Tibial artery (tissue), 4 donors: ENCODE data around the gene RBFOX1.

ENCODE experiments used
- DNase-seq, 2 donors: peaks; one replicate each; pipeline ENCODE4 v3.0.0-alpha.2; 2019
- H3K27ac ChIP-seq, 2 donors: fragments of 200-600 bp; sonication (generic) in 1 of 2; 1 replicate in 1 of 2; 2 replicates in 1 of 2; pipeline ENCODE4 v1.5.1; 2018 to 2019; ENCODE audit warnings: mild to moderate bottlenecking in 1 of 2
- H3K27me3 ChIP-seq, 2 donors: fragments of 200-600 bp; sonication (generic) in 1 of 2; one replicate each; pipeline versions ENCODE4 v1.5.1 to v1.6.0; 2016 to 2019
- H3K36me3 ChIP-seq, 3 donors: fragments of 200-600 bp; sonication (generic) in 2 of 3; one replicate each; pipeline ENCODE4 v1.5.1; 2016 to 2019; ENCODE audit warnings: mild to moderate bottlenecking in 2 of 3
- H3K4me1 ChIP-seq, 4 donors: fragments of 200-600 bp; sonication (generic) in 2 of 4; 1 replicate in 3 of 4; 2 replicates in 1 of 4; pipeline ENCODE4 v1.5.1; 2016 to 2019
- H3K4me3 ChIP-seq, 2 donors: fragments of 200-600 bp; sonication (generic) in 1 of 2; 1 replicate in 1 of 2; 2 replicates in 1 of 2; pipeline ENCODE4 v1.5.1; 2018 to 2019; ENCODE audit warnings: mild to moderate bottlenecking in 2 of 2
- H3K9me3 ChIP-seq, 3 donors: fragments of 200-600 bp; sonication (generic) in 1 of 3; one replicate each; pipeline ENCODE4 v1.5.1; 2016 to 2019
- CTCF ChIP-seq, 2 experiments: fragments of 200-600 bp in 1 of 2; fragments of 450-650 bp in 1 of 2; IDR thresholded peaks; one replicate each; pipeline ENCODE4 v1.5.1; 2017 to 2019; ENCODE audit warnings: antibody characterized with exemption in 2 of 2, mild to moderate bottlenecking in 1 of 2, moderate library complexity in 1 of 2
- intact Hi-C: fragments of 100-400 bp; cut with DNase I; formaldehyde crosslinking; loops from one replicate; pipeline ENCODE4 v1.15.0; 2023; ENCODE audit warnings: low total_unique reads

RBFOX1 gene

GRCh38 chr16:7456211-7456610, 123.6 kb downstream of the RBFOX1 start:
- no peak for TF ChIP-seq CTCF (IDR thresholded peaks at IDR 0.05)

GRCh38 chr16:7458144-7458543, 125.5 kb downstream of the RBFOX1 start:
- no peaks in the 10 kb centered on the region for H3K36me3 ChIP-seq
- no peaks in the 10 kb centered on the region for H3K4me1 ChIP-seq
- no peak for DNase-seq
- no peak overlapping the region for H3K27ac ChIP-seq
- no peaks in the 10 kb centered on the region for H3K27me3 ChIP-seq
- no peak for TF ChIP-seq CTCF (IDR thresholded peaks at IDR 0.05)
- no peak overlapping the region for H3K4me3 ChIP-seq
- intact Hi-C loops: no loop called here
- H3K9me3 ChIP-seq: no peaks in the 10 kb centered on the region

More at GRCh38 chr16:7456211-7456610, 123.6 kb downstream of the RBFOX1 start:
- H3K4me3 ChIP-seq: no peak overlapping the region
- intact Hi-C loops: no loop called here
- H3K4me1 ChIP-seq: no peaks in the 10 kb centered on the region
- no peak overlapping the region for H3K27ac ChIP-seq
- no peaks in the 10 kb centered on the region for H3K9me3 ChIP-seq
- DNase-seq: no peak
- H3K27me3 ChIP-seq: no peaks in the 10 kb centered on the region
- H3K36me3 ChIP-seq: no peaks in the 10 kb centered on the region

- no peak for TF ChIP-seq CTCF (IDR thresholded peaks at IDR 0.05)
Measured at GRCh38 chr16:7470344-7470743, 137.7 kb downstream of the RBFOX1 start.

GRCh38 chr16:7471268-7471667, 138.6 kb downstream of the RBFOX1 start:
- no peak for DNase-seq
- H3K4me1 ChIP-seq: no peaks in the 10 kb centered on the region
- H3K4me3 ChIP-seq: no peak overlapping the region
- no peaks in the 10 kb centered on the region for H3K36me3 ChIP-seq
- no peaks in the 10 kb centered on the region for H3K9me3 ChIP-seq
- TF ChIP-seq CTCF (IDR thresholded peaks at IDR 0.05): no peak
- intact Hi-C loops: no loop called here
- H3K27ac ChIP-seq: no peak overlapping the region
- H3K27me3 ChIP-seq: no peaks in the 10 kb centered on the region

More at GRCh38 chr16:7470344-7470743, 137.7 kb downstream of the RBFOX1 start:
- no peaks in the 10 kb centered on the region for H3K9me3 ChIP-seq
- no peaks in the 10 kb centered on the region for H3K4me1 ChIP-seq
- DNase-seq: no peak
- H3K4me3 ChIP-seq: no peak overlapping the region
- intact Hi-C loops: no loop called here
- no peaks in the 10 kb centered on the region for H3K27me3 ChIP-seq
- no peak overlapping the region for H3K27ac ChIP-seq
- H3K36me3 ChIP-seq: no peaks in the 10 kb centered on the region

- no peak for TF ChIP-seq CTCF (IDR thresholded peaks at IDR 0.05)
- H3K27ac ChIP-seq: no peak overlapping the region
Measured at GRCh38 chr16:7482032-7482431, 149.4 kb downstream of the RBFOX1 start.

More at GRCh38 chr16:7482032-7482431, 149.4 kb downstream of the RBFOX1 start:
- intact Hi-C loops: no loop called here
- DNase-seq: no peak
- H3K4me3 ChIP-seq: no peak overlapping the region
- no peaks in the 10 kb centered on the region for H3K36me3 ChIP-seq
- H3K9me3 ChIP-seq: no peaks in the 10 kb centered on the region
- H3K27me3 ChIP-seq: no peaks in the 10 kb centered on the region
- H3K4me1 ChIP-seq: no peaks in the 10 kb centered on the region
